Psoas muscle (tissue), 8 donors: ENCODE data around the gene CLCN7. TPM values are rescaled to one million over a fixed set of nuclear protein-coding genes. Genes with fewer than 3 reads are reported as not detected.
A peak's percentile ranks its signal among the peaks of the same experiment; 100 is the strongest.

ENCODE experiments used
- ATAC-seq, 4 donors: fragments of 200-7000 bp; cut with Tn5 transposase; one replicate each; pipeline ENCODE4 v1.9.1; 2020; ENCODE audit warnings: moderate library complexity in 3 of 4, mild to moderate bottlenecking in 2 of 4
- DNase-seq, 2 donors: peaks; one replicate each; pipeline ENCODE4 v3.0.0-alpha.2; 2020
- H3K27ac ChIP-seq: fragments of 200-600 bp; one replicate; pipeline ENCODE4 v1.8.0; 2022
- H3K27me3 ChIP-seq, 3 donors: fragments of 200-600 bp in 1 of 3; one replicate each; pipeline versions ENCODE4 v1.6.1 to v1.8.0; 2013 to 2022; ENCODE audit warnings: low read length in 2 of 3, mild to moderate bottlenecking in 2 of 3, moderate library complexity in 1 of 3; ENCODE audit not compliant: insufficient read depth in 3 of 3
- H3K36me3 ChIP-seq, 2 donors: fragments of 200-600 bp in 1 of 2; one replicate each; pipeline versions ENCODE4 v1.6.1 to v1.8.0; 2013 to 2022; ENCODE audit warnings: low read depth in 1 of 2, mild to moderate bottlenecking in 1 of 2, moderate library complexity in 1 of 2; ENCODE audit not compliant: insufficient read depth in 1 of 2
- H3K4me1 ChIP-seq: fragments of 200-600 bp; one replicate; pipeline ENCODE4 v1.8.0; 2022
- H3K4me3 ChIP-seq: fragments of 200-600 bp; one replicate; pipeline ENCODE4 v1.8.0; 2022; ENCODE audit warnings: mild to moderate bottlenecking
- H3K9me3 ChIP-seq: fragments of 200-600 bp; one replicate; pipeline ENCODE4 v1.8.0; 2022
- CTCF ChIP-seq: fragments of 200-600 bp; IDR thresholded peaks from one replicate; pipeline ENCODE4 v1.8.0; 2022; ENCODE audit warnings: antibody characterized with exemption
- WGBS, 3 donors: extraction: QIAGEN DNeasy Blood & Tissue Kit; methylation state at CpG; one replicate each; pipeline versions ENCODE4 v1.1.6 to v1.1.7; 2013; 5-methylcytosine and 5-hydroxymethylcytosine counted together
- intact Hi-C, 2 donors: fragments of 100-400 bp; cut with DNase I; formaldehyde crosslinking; loops; one replicate each; pipeline versions ENCODE4 v1.11.0 to v1.14.2; 2022
- polyA plus RNA-seq, 3 donors: library from polyadenylated mRNA; stranded (reverse); fragments of 200-250 nt; gene quantifications; one replicate each; pipeline ENCODE4 v1.2.3, GENCODE V29; 2013
- total RNA-seq, 4 donors: library from RNA; stranded (reverse); fragmentation: NEBNext Ultra II Directional in 2 of 4; extraction: Animal tissue kit (Norgen Biotek cat#: 25700) in 2 of 4; gene quantifications; one replicate each; pipeline versions ENCODE4 v1.2.1 to v1.2.4, GENCODE V29; 2021 to 2023
- donor health status: healthy with polysubstance abuse.
- donor health status: DM: no; HTN: no; CAD: no; lungs with moderate emphysema.
- donor health status: Bipolar disorder and iron deficiency.
- donor health status: healthy.
- donor health status: DM: yes; HTN: yes; CAD: no.
- donor health status: DM: no; HTN: no; CAD: no.
- donor health status: DM: no; HTN: no; CAD: no.
- donor health status: DM: yes; HTN: yes; CAD: no.

CLCN7 gene
- total and polyA plus RNA-seq, 7 donors, result 27.0 to 65.4 (median 41.2) TPM

- DNase-seq (no peak), ATAC-seq (peak in 2 of 4 donors; percentile 43 to 46)
- peaks cover 0 to 12% of the 10 kb centered on the region in 2 donors for H3K36me3 ChIP-seq
- no peaks in the 10 kb centered on the region for H3K27me3 ChIP-seq
- WGBS, 3 donors, result 57 to 68% (median 67%) methylated on average over 12 to 14 of the region's 14 CpGs
- no peak overlapping the region for H3K4me3 ChIP-seq
- intact Hi-C loops, result no loop called here
- no peak for TF ChIP-seq CTCF
- no peaks in the 10 kb centered on the region for H3K9me3 ChIP-seq
- H3K4me1 ChIP-seq, result peaks cover 13% of the 10 kb centered on the region
- no peak overlapping the region for H3K27ac ChIP-seq
Observed at GRCh38 chr16:1466968-1467521, 7.8 kb downstream of the CLCN7 start.

GRCh38 chr16:1466054-1466453, 8.8 kb downstream of the CLCN7 start:
- no peak for TF ChIP-seq CTCF
- Histone ChIP-seq H3K27me3 (no peaks in the 10 kb centered on the region), H3K36me3 (peaks cover 0 to 20% of the 10 kb centered on the region in 2 donors), H3K27ac (no peak overlapping the region), H3K4me1 (peaks cover 11% of the 10 kb centered on the region), H3K9me3 (no peaks in the 10 kb centered on the region), H3K4me3 (no peak overlapping the region)
- DNase-seq (no peak), ATAC-seq (no peak)
- intact Hi-C loops, result no loop called here
- 90 to 93% (median 91%) methylated on average over 24 of the region's 24 CpGs for WGBS, 3 donors

GRCh38 chr16:1465567-1465915, 9.3 kb downstream of the CLCN7 start:
- 89 to 90% (median 90%) methylated on average over 9 to 13 of the region's 13 CpGs for WGBS, 3 donors
- DNase-seq (no peak), ATAC-seq (no peak)
- Histone ChIP-seq H3K9me3 (no peaks in the 10 kb centered on the region), H3K27ac (no peak overlapping the region), H3K36me3 (peaks cover 2 to 25% of the 10 kb centered on the region in 2 donors), H3K4me1 (peaks cover 6% of the 10 kb centered on the region), H3K4me3 (no peak overlapping the region), H3K27me3 (no peaks in the 10 kb centered on the region)
- no peak for TF ChIP-seq CTCF
- intact Hi-C loops, result no loop called here

GRCh38 chr16:1464894-1465566, 9.8 kb downstream of the CLCN7 start:
- intact Hi-C loops, result no loop called here
- TF ChIP-seq CTCF, result no peak
- Histone ChIP-seq H3K27ac (no peak overlapping the region), H3K4me3 (no peak overlapping the region), H3K36me3 (peaks cover 5 to 30% of the 10 kb centered on the region in 2 donors), H3K9me3 (no peaks in the 10 kb centered on the region), H3K27me3 (no peaks in the 10 kb centered on the region), H3K4me1 (peaks cover 4% of the 10 kb centered on the region)
- no peak for ATAC-seq
- WGBS, 3 donors, result 91 to 92% (median 91%) methylated on average over 32 to 33 of the region's 33 CpGs
- peak in 1 of 2 donors; percentile 43 for DNase-seq
